H9 (cell line): ENCODE results near the gene RTP2. TPM values are rescaled to one million over a fixed set of nuclear protein-coding genes. Genes with fewer than 3 reads are reported as not detected.

Experiments
- DNase-seq: peaks from one replicate; pipeline ENCODE4 v3.0.0-alpha.2; 2017
- H2AFZ ChIP-seq: one replicate; pipeline ENCODE4 v1.6.1; 2013; ENCODE audit warnings: mild to moderate bottlenecking, low read length, control low read depth, moderate library complexity
- H2AK5ac ChIP-seq: 2 replicates; pipeline ENCODE4 v1.6.1; 2013; ENCODE audit warnings: low read length, control low read depth, mixed read lengths; ENCODE audit not compliant: insufficient read length
- H2BK120ac ChIP-seq: one replicate; pipeline ENCODE4 v1.6.1; 2013; ENCODE audit warnings: low read depth, mild to moderate bottlenecking, low read length, control low read depth, inconsistent platforms; ENCODE audit not compliant: poor library complexity, severe bottlenecking
- H2BK12ac ChIP-seq: 2 replicates; pipeline ENCODE4 v1.6.1; 2013; ENCODE audit warnings: low read length, control low read depth, mixed read lengths, low read depth; ENCODE audit not compliant: insufficient read length
- H2BK15ac ChIP-seq: 2 replicates; pipeline ENCODE4 v1.6.1; 2013; ENCODE audit warnings: low read depth, low read length, control low read depth
- H2BK20ac ChIP-seq: one replicate; pipeline ENCODE4 v1.6.1; 2013; ENCODE audit warnings: low read depth, mild to moderate bottlenecking, low read length, control low read depth, inconsistent platforms; ENCODE audit not compliant: poor library complexity, severe bottlenecking
- H2BK5ac ChIP-seq: 2 replicates; pipeline ENCODE4 v1.6.1; 2013; ENCODE audit warnings: low read length, control low read depth, mixed read lengths; ENCODE audit not compliant: insufficient read length
- H3K14ac ChIP-seq: 2 replicates; pipeline ENCODE4 v1.6.1; 2013; ENCODE audit warnings: low read length, control low read depth; ENCODE audit not compliant: insufficient read depth
- H3K18ac ChIP-seq: 2 replicates; pipeline ENCODE4 v1.6.1; 2013; ENCODE audit warnings: low read depth, mild to moderate bottlenecking, mixed read lengths, low read length, control low read depth; ENCODE audit not compliant: insufficient read length
- H3K23ac ChIP-seq: 2 replicates; pipeline ENCODE4 v1.6.1; 2013; ENCODE audit warnings: low read length, control low read depth, mixed read lengths, low read depth; ENCODE audit not compliant: insufficient read length
- H3K23me2 ChIP-seq: 2 replicates; pipeline ENCODE4 v1.6.1; 2013; ENCODE audit warnings: low read depth, mild to moderate bottlenecking, mixed read lengths, low read length, control low read depth; ENCODE audit not compliant: insufficient read length, poor library complexity, severe bottlenecking
- H3K27ac ChIP-seq: 2 replicates; pipeline ENCODE4 v1.5.1; 2013; ENCODE audit warnings: low read length, control low read depth, mixed read lengths, low read depth; ENCODE audit not compliant: insufficient read length
- H3K27me3 ChIP-seq: 2 replicates; pipeline ENCODE4 v1.6.1; 2013; ENCODE audit warnings: low read length, control low read depth, inconsistent platforms; ENCODE audit not compliant: insufficient read depth
- H3K4ac ChIP-seq: 2 replicates; pipeline ENCODE4 v1.6.1; 2013; ENCODE audit warnings: low read depth, mild to moderate bottlenecking, control low read depth, inconsistent platforms, low read length, moderate library complexity
- H3K4me1 ChIP-seq: 2 replicates; pipeline ENCODE4 v1.6.1; 2013; ENCODE audit warnings: low read length, control low read depth, inconsistent platforms; ENCODE audit not compliant: insufficient read depth
- H3K4me2 ChIP-seq: 2 replicates; pipeline ENCODE4 v1.6.1; 2013; ENCODE audit warnings: low read length, control low read depth, mixed read lengths; ENCODE audit not compliant: insufficient read length, insufficient read depth
- H3K56ac ChIP-seq: 2 replicates; pipeline ENCODE4 v1.6.1; 2013; ENCODE audit warnings: low read depth, mild to moderate bottlenecking, mixed read lengths, low read length, control low read depth; ENCODE audit not compliant: insufficient read length
- H3K79me1 ChIP-seq: 2 replicates; pipeline ENCODE4 v1.6.1; 2013; ENCODE audit warnings: low read depth, mild to moderate bottlenecking, moderate library complexity, low read length, control low read depth, inconsistent platforms; ENCODE audit not compliant: insufficient read depth, poor library complexity, severe bottlenecking
- H3K79me2 ChIP-seq: 2 replicates; pipeline ENCODE4 v1.6.1; 2013; ENCODE audit warnings: low read length, control low read depth, inconsistent platforms; ENCODE audit not compliant: insufficient read depth
- H3K9ac ChIP-seq: 2 replicates; pipeline ENCODE4 v1.6.1; 2013; ENCODE audit warnings: low read length, control low read depth, mixed read lengths; ENCODE audit not compliant: insufficient read length; ENCODE audit errors: extremely low read depth
- H3K9me3 ChIP-seq: one replicate; pipeline ENCODE4 v1.6.1; 2013; ENCODE audit warnings: low read depth, low read length, inconsistent platforms; ENCODE audit not compliant: control insufficient read depth
- H3T11ph ChIP-seq: one replicate; pipeline ENCODE4 v1.6.1; 2013; ENCODE audit warnings: mild to moderate bottlenecking, low read length, control low read depth, inconsistent platforms
- H4K20me1 ChIP-seq: one replicate; pipeline ENCODE4 v1.6.1; 2013; ENCODE audit not compliant: control insufficient read depth, insufficient read length, insufficient read depth
- H4K5ac ChIP-seq: 2 replicates; pipeline ENCODE4 v1.6.1; 2013; ENCODE audit warnings: low read depth, mild to moderate bottlenecking, mixed read lengths, low read length, control low read depth; ENCODE audit not compliant: insufficient read length
- H4K8ac ChIP-seq: replicated peaks from 2 replicates; pipeline ENCODE4 v1.6.1; 2013; ENCODE audit warnings: low read length, control low read depth, mixed read lengths, low read depth; ENCODE audit not compliant: insufficient read length
- H4K91ac ChIP-seq: 2 replicates; pipeline ENCODE4 v1.6.1; 2013; ENCODE audit warnings: low read depth, mild to moderate bottlenecking, moderate library complexity, mixed read lengths, low read length, control low read depth; ENCODE audit not compliant: insufficient read length
- H3K27ac Mint-ChIP-seq, 3 experiments: 2 replicates in 2 of 3; 3 replicates in 1 of 3; pipeline ENCODE4 v1.8.0; 2020 to 2021; ENCODE audit warnings: mixed read lengths in 3 of 3, mild to moderate bottlenecking in 1 of 3, moderate library complexity in 1 of 3
- H3K27me3 Mint-ChIP-seq: 2 replicates; pipeline ENCODE4 v1.8.0; 2021; ENCODE audit warnings: low read depth, mild to moderate bottlenecking, moderate library complexity, mixed read lengths
- H3K36me3 Mint-ChIP-seq, 3 experiments: 2 replicates in 2 of 3; 3 replicates in 1 of 3; pipeline ENCODE4 v1.8.0; 2020 to 2021; ENCODE audit warnings: low read depth in 3 of 3, mixed read lengths in 3 of 3; ENCODE audit not compliant: insufficient read depth in 1 of 3
- H3K4me1 Mint-ChIP-seq, 2 experiments: 2 replicates each; pipeline ENCODE4 v1.8.0; 2020; ENCODE audit warnings: mixed read lengths in 2 of 2
- H3K4me3 Mint-ChIP-seq, 2 experiments: 2 replicates in 1 of 2; 3 replicates in 1 of 2; pipeline ENCODE4 v1.8.0; 2020 to 2021; ENCODE audit warnings: mild to moderate bottlenecking in 2 of 2, mixed read lengths in 2 of 2, moderate library complexity in 1 of 2
- H3K9me3 Mint-ChIP-seq, 2 experiments: 2 replicates in 1 of 2; 3 replicates in 1 of 2; pipeline ENCODE4 v1.8.0; 2020; ENCODE audit warnings: mild to moderate bottlenecking in 2 of 2, mixed read lengths in 2 of 2, moderate library complexity in 1 of 2
- total RNA-seq: library from RNA; stranded (reverse); gene quantifications from 2 replicates; pipeline ENCODE4 v1.2.1, GENCODE V29; 2021
- TF ChIP-seq, protein P1 (sequence below): fragments of 200-600 bp; sonication (generic); conservative IDR thresholded peaks from 3 replicates; pipeline ENCODE4 v1.8.0; 2021; ENCODE audit warnings: antibody characterized with exemption, mild to moderate bottlenecking

RTP2 gene
- total RNA-seq, 1 experiment from 2014 or later, result not detected

DNA sequence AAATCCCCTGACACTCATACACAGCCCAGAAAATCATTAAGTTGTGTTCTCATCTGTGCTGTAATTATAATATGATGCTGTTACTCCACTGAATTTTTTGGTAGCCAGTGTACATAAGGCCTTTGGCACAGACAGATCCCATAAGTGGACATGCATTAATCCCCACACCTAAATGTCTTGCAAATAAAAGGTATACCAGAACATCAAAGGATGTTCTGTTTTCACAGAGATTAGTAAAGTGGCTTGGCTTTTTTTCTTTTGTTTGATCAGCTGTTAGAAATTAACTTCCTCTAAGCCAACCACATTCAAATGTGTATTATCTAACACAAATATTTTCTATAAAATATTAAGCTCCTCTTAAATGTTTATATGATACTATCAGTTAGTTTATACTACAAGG is 34.8 kb downstream of the RTP2 start:
- Mint-ChIP-seq H3K27ac (no peak overlapping the region), H3K4me1 (peaks cover 9 to 12% of the 10 kb centered on the region in 2 experiments), H3K27me3 (peaks cover 46% of the 10 kb centered on the region), H3K9me3 (peaks cover 0 to 2% of the 10 kb centered on the region in 2 experiments; a peak in 1 of 5 replicates), H3K36me3 (no peaks in the 10 kb centered on the region), H3K4me3 (no peak overlapping the region)
- H3K23ac ChIP-seq, result no peak overlapping the region
- H3K27ac ChIP-seq, result no peak overlapping the region
- H4K8ac ChIP-seq, result no peak overlapping the region
- no peaks in the 10 kb centered on the region for H3K9me3 ChIP-seq
- H3T11ph ChIP-seq, result no peak overlapping the region
- no peaks in the 10 kb centered on the region for H4K20me1 ChIP-seq
- H3K79me2 ChIP-seq, result no peaks in the 10 kb centered on the region
- H2BK120ac ChIP-seq, result no peak overlapping the region
- TF ChIP-seq, protein P1, sequence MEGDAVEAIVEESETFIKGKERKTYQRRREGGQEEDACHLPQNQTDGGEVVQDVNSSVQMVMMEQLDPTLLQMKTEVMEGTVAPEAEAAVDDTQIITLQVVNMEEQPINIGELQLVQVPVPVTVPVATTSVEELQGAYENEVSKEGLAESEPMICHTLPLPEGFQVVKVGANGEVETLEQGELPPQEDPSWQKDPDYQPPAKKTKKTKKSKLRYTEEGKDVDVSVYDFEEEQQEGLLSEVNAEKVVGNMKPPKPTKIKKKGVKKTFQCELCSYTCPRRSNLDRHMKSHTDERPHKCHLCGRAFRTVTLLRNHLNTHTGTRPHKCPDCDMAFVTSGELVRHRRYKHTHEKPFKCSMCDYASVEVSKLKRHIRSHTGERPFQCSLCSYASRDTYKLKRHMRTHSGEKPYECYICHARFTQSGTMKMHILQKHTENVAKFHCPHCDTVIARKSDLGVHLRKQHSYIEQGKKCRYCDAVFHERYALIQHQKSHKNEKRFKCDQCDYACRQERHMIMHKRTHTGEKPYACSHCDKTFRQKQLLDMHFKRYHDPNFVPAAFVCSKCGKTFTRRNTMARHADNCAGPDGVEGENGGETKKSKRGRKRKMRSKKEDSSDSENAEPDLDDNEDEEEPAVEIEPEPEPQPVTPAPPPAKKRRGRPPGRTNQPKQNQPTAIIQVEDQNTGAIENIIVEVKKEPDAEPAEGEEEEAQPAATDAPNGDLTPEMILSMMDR, result no peak
- no peak overlapping the region for H2BK15ac ChIP-seq
- no peak overlapping the region for H3K9ac ChIP-seq
- no peak overlapping the region for H3K4me2 ChIP-seq
- H4K5ac ChIP-seq, result no peak overlapping the region
- no peak overlapping the region for H2BK12ac ChIP-seq
- H3K14ac ChIP-seq, result no peak overlapping the region
- no peaks in the 10 kb centered on the region for H3K4me1 ChIP-seq
- H2BK5ac ChIP-seq, result no peak overlapping the region
- H2AK5ac ChIP-seq, result no peak overlapping the region
- H3K4ac ChIP-seq, result no peak overlapping the region
- no peak for DNase-seq
- no peaks in the 10 kb centered on the region; the same call in 1 of the 2 replicates for H3K27me3 ChIP-seq
- no peak overlapping the region for H3K56ac ChIP-seq
- H2AFZ ChIP-seq, result no peak overlapping the region
- no peak overlapping the region for H3K18ac ChIP-seq
- H3K23me2 ChIP-seq, result peaks cover 6% of the 10 kb centered on the region
- no peak overlapping the region for H4K91ac ChIP-seq
- H3K79me1 ChIP-seq, result no peaks in the 10 kb centered on the region
- no peak overlapping the region for H2BK20ac ChIP-seq
